ENCODE data around the gene KCNN3. TPM values are rescaled to one million over a fixed set of nuclear protein-coding genes. Genes with fewer than 3 reads are reported as not detected.

The KCNN3 gene
- total RNA-seq, 6 experiments from 2014 or later: not detected

DNA sequence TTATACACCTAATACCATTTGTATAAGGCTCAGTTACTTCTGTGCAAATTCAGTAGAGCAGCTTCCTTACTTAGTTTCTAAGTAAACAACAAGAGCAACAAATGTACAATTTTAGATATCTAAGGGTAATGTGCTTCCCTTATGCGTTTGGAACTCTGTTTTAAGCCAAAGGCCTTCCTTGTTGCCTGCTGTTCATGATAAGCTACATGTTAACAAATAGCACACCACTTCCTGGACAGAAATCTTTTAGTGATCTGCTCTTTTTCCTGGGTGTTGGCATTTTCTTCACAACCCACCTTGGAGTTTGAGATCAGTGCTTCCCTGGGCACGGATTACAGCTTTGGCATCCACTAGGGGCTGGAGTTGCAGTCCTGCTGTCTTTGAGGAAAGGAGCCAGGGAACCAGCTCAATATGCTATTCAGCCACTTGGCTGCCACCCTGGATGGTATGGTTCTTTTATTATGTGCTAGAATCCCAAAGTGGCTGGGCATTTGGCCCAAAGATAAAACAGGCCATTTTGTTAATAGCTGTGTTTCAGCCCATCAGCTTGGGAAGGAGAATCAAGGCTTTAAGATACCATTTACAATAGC lies 206.5 kb downstream of the KCNN3 start:
- H3K4me1 Mint-ChIP-seq (ENCODE audit: low read depth): peaks cover 7% of the 10 kb centered on the region; the same call in 1 of the 2 replicates
- TF ChIP-seq, protein P1, sequence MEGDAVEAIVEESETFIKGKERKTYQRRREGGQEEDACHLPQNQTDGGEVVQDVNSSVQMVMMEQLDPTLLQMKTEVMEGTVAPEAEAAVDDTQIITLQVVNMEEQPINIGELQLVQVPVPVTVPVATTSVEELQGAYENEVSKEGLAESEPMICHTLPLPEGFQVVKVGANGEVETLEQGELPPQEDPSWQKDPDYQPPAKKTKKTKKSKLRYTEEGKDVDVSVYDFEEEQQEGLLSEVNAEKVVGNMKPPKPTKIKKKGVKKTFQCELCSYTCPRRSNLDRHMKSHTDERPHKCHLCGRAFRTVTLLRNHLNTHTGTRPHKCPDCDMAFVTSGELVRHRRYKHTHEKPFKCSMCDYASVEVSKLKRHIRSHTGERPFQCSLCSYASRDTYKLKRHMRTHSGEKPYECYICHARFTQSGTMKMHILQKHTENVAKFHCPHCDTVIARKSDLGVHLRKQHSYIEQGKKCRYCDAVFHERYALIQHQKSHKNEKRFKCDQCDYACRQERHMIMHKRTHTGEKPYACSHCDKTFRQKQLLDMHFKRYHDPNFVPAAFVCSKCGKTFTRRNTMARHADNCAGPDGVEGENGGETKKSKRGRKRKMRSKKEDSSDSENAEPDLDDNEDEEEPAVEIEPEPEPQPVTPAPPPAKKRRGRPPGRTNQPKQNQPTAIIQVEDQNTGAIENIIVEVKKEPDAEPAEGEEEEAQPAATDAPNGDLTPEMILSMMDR (IDR thresholded peaks at IDR 0.05): no peak
- no peak overlapping the region for H3K4me3 Mint-ChIP-seq
- no peaks in the 10 kb centered on the region for H3K9me3 Mint-ChIP-seq
- H3K27me3 Mint-ChIP-seq (ENCODE audit: insufficient read depth): peaks cover 15% of the 10 kb centered on the region
- H3K27ac Mint-ChIP-seq: no peak overlapping the region
- DNase-seq: no peak
- H3K36me3 Mint-ChIP-seq (ENCODE audit: low read depth): no peaks in the 10 kb centered on the region

DNA sequence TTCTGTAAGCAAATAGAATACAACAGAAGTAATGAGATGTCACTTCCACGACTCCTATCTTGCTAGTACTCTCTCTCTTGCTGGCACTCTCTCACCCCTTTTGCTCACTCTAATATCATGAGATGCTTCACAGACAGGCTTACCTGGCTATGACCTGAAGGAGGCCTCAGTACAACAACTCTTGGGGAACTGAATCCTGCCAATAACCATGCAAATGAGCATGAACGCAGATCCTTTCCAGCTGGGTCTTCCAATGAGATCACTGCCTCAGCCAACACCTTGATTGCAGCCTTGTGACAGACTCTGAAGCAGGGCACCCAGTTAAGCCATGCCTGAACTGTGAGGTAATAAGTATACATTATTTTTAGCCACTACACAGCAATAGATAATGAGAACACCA lies 209.0 kb downstream of the KCNN3 start:
- peaks cover 7% of the 10 kb centered on the region; the same call in 1 of the 2 replicates for H3K4me1 Mint-ChIP-seq (ENCODE audit: low read depth)
- H3K27me3 Mint-ChIP-seq (ENCODE audit: insufficient read depth): peaks cover 15% of the 10 kb centered on the region
- H3K27ac Mint-ChIP-seq: no peak overlapping the region
- H3K9me3 Mint-ChIP-seq: no peaks in the 10 kb centered on the region
- no peak for DNase-seq
- TF ChIP-seq, protein P1 (IDR thresholded peaks at IDR 0.05): no peak
- H3K36me3 Mint-ChIP-seq (ENCODE audit: low read depth): no peaks in the 10 kb centered on the region
- H3K4me3 Mint-ChIP-seq: no peak overlapping the region

DNA sequence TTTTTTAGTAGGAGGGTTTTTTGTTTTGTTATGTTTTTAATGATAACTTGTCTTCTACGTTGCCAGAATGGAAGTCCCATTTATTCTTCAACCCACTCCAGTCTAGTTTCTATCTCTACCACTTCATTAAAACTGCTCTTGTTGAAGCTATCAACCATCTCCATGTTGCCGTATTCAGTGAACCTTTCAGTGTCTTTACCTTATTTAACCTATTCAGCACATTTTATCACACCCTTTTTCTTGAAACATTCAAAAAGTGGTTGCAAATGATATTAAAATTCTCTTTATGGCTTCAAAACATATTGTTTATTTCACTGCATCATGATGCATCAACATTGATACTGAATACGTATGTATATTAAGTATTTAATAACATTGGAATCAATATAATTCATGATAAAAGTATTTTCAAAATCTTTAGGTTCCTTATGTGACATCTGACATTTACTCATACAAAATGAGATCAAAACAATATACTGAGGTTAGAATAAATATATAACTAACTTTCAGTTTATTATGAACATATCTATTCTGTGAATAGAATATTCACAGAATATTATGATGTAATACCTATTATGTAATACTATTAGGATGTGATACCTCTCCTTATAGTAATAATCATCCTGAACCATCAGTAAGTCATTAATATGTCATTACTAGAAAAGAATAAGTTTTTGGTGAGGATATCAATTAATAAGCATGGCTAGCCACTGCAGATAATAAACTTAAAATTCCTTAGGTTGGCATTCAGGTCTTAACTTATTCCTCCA lies 210.1 kb downstream of the KCNN3 start:
- Mint-ChIP-seq H3K36me3 (ENCODE audit: low read depth) (peaks cover 3% of the 10 kb centered on the region), H3K9me3 (peaks cover 3% of the 10 kb centered on the region; the same call in 1 of the 2 replicates), H3K4me3 (no peak overlapping the region), H3K27me3 (ENCODE audit: insufficient read depth) (peaks cover 15% of the 10 kb centered on the region), H3K4me1 (ENCODE audit: low read depth) (peaks cover 7% of the 10 kb centered on the region; the same call in 1 of the 2 replicates), H3K27ac (no peak overlapping the region)
- no peak for DNase-seq
- TF ChIP-seq, protein P1 (IDR thresholded peaks at IDR 0.05): no peak

DNA sequence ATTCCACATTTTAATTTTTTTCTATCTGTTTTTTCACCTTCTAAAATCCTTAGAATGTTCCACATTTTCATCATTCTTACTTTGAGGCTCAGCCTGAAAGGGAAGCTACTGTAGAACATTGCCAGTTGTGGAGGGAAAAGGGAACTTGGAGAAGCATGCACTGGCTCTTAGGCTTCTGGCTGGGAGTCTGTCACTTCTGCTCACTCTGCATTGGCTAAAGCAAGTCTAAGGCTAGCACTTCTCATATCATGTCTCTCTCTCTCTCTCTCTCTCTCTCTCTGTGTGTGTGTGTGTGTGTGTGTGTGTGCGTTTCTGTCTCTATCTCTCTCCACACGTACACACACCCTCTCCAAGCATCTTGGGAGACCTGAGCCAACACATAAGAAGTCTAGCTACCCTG lies 212.5 kb downstream of the KCNN3 start:
- TF ChIP-seq, protein P1 (IDR thresholded peaks at IDR 0.05): no peak
- no peak for DNase-seq
- Mint-ChIP-seq H3K4me3 (no peak overlapping the region), H3K36me3 (ENCODE audit: low read depth) (peaks cover 5% of the 10 kb centered on the region), H3K4me1 (ENCODE audit: low read depth) (no peaks in the 10 kb centered on the region), H3K27ac (no peak overlapping the region), H3K27me3 (ENCODE audit: insufficient read depth) (peaks cover 30% of the 10 kb centered on the region), H3K9me3 (peaks cover 6% of the 10 kb centered on the region; the same call in 1 of the 2 replicates)

DNA sequence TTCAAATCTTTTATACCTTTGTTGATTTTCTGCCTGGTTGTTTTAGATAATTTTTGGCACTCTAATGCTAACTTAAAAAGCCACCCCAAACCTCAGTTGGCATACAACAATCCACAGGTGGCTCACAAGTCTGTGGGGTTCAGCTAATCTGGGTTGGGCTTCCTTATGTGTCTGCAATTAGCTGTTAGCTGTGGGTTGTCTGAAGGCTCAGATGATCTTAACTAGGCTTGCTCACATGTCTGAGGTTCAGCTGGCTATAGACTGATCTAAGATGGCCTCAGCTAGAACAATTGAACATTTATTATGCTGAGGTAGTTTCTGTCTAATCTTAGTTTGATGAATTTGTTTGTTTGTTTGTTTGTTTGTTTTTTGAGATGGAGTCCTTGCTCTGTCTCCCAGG lies 217.2 kb downstream of the KCNN3 start:
- H3K27ac Mint-ChIP-seq: no peak overlapping the region
- TF ChIP-seq, protein P1 (IDR thresholded peaks at IDR 0.05): no peak
- DNase-seq: no peak
- H3K36me3 Mint-ChIP-seq (ENCODE audit: low read depth): peaks cover 5% of the 10 kb centered on the region
- H3K4me3 Mint-ChIP-seq: no peak overlapping the region
- peaks cover 41% of the 10 kb centered on the region for H3K27me3 Mint-ChIP-seq (ENCODE audit: insufficient read depth)
- H3K4me1 Mint-ChIP-seq (ENCODE audit: low read depth): no peaks in the 10 kb centered on the region
- peaks cover 6% of the 10 kb centered on the region; the same call in 1 of the 2 replicates for H3K9me3 Mint-ChIP-seq

Other genes starting within 250 kb of the KCNN3 start
- 10 to 100 TPM; 29.1 to 33.4 (median 32.5) TPM for gene PMVK, start 66.4 kb upstream of the KCNN3 start, total RNA-seq (2021; fragmentation: NEBNext Ultra II Directional; extraction: Animal tissue kit (Norgen Biotek cat#: 25700))
- 10 to 100 TPM; 26.4 to 42.5 (median 28.1) TPM for gene PBXIP1, start 85.8 kb upstream of the KCNN3 start, total RNA-seq (2021; fragmentation: NEBNext Ultra II Directional; extraction: Animal tissue kit (Norgen Biotek cat#: 25700))
- gene PYGO2, start 91.5 kb upstream of the KCNN3 start, total RNA-seq (2021; fragmentation: NEBNext Ultra II Directional; extraction: Animal tissue kit (Norgen Biotek cat#: 25700)): 10 to 100 TPM; 19.9 to 23.7 (median 21.3) TPM
- 100 to 1,000 TPM; 371 to 461 (median 401) TPM for gene SHC1, start 100.5 kb upstream of the KCNN3 start, total RNA-seq (2021; fragmentation: NEBNext Ultra II Directional; extraction: Animal tissue kit (Norgen Biotek cat#: 25700))
- gene CKS1B, start 104.4 kb upstream of the KCNN3 start, total RNA-seq (2021; fragmentation: NEBNext Ultra II Directional; extraction: Animal tissue kit (Norgen Biotek cat#: 25700)): 100 to 1,000 TPM in 3 of 6 experiments, 10 to 100 TPM in 3; 52.7 to 111 (median 98.8) TPM
- 10 to 100 TPM; 25.1 to 35.3 (median 29.6) TPM for gene FLAD1, start 113.1 kb upstream of the KCNN3 start, total RNA-seq (2021; fragmentation: NEBNext Ultra II Directional; extraction: Animal tissue kit (Norgen Biotek cat#: 25700))
- under 1 TPM in 1 of 6 experiments, not detected in 5; 0.46 TPM for gene LENEP, start 123.3 kb upstream of the KCNN3 start, total RNA-seq (2021; fragmentation: NEBNext Ultra II Directional; extraction: Animal tissue kit (Norgen Biotek cat#: 25700))
- gene ZBTB7B, start 132.5 kb upstream of the KCNN3 start, total RNA-seq (2021; fragmentation: NEBNext Ultra II Directional; extraction: Animal tissue kit (Norgen Biotek cat#: 25700)): 10 to 100 TPM; 31.1 to 37.1 (median 34.1) TPM
- gene DCST2, start 163.5 kb upstream of the KCNN3 start, total RNA-seq (2021; fragmentation: NEBNext Ultra II Directional; extraction: Animal tissue kit (Norgen Biotek cat#: 25700)): under 1 TPM in 2 of 6 experiments, not detected in 4; 0.08 to 0.14 TPM
- gene DCST1, start 163.5 kb upstream of the KCNN3 start, total RNA-seq (2021; fragmentation: NEBNext Ultra II Directional; extraction: Animal tissue kit (Norgen Biotek cat#: 25700)): not detected
- 10 to 100 TPM; 51.1 to 66.9 (median 63.7) TPM for gene ADAM15, start 181.0 kb upstream of the KCNN3 start, total RNA-seq (2021; fragmentation: NEBNext Ultra II Directional; extraction: Animal tissue kit (Norgen Biotek cat#: 25700))
- gene EFNA4, start 193.5 kb upstream of the KCNN3 start, total RNA-seq (2021; fragmentation: NEBNext Ultra II Directional; extraction: Animal tissue kit (Norgen Biotek cat#: 25700)): 1 to 10 TPM; 3.6 to 5.6 (median 4.8) TPM
- gene EFNA3, start 208.6 kb upstream of the KCNN3 start, total RNA-seq (2021; fragmentation: NEBNext Ultra II Directional; extraction: Animal tissue kit (Norgen Biotek cat#: 25700)): under 1 TPM; 0.25 to 0.87 (median 0.55) TPM